Muscle layer of colon (tissue), 2 donors: ENCODE data around the gene SYNJ1.
"Not testable (repeated sequence)": the region's sequence is repeated elsewhere in the genome, so short reads cannot be mapped to it uniquely, and the experiment has no call there.

Experiments
- H3K27ac ChIP-seq: one replicate; pipeline ENCODE4 v1.7.0; 2013; ENCODE audit warnings: low read depth, mild to moderate bottlenecking, low read length, moderate library complexity
- H3K27me3 ChIP-seq, 2 donors: one replicate each; pipeline ENCODE4 v1.7.0; 2013; ENCODE audit warnings: low read length in 2 of 2, mild to moderate bottlenecking in 2 of 2; ENCODE audit not compliant: insufficient read depth in 2 of 2, control insufficient read depth in 1 of 2
- H3K36me3 ChIP-seq: one replicate; pipeline ENCODE4 v1.7.0; 2013; ENCODE audit warnings: mild to moderate bottlenecking, low read length; ENCODE audit not compliant: insufficient read depth
- H3K4me1 ChIP-seq: one replicate; pipeline ENCODE4 v1.7.0; 2013; ENCODE audit warnings: mild to moderate bottlenecking, low read length; ENCODE audit not compliant: insufficient read depth
- H3K4me3 ChIP-seq, 2 donors: one replicate each; pipeline ENCODE4 v1.7.0; 2013; ENCODE audit warnings: low read length in 2 of 2, low read depth in 1 of 2, mild to moderate bottlenecking in 1 of 2, moderate library complexity in 1 of 2
- H3K9ac ChIP-seq: one replicate; pipeline ENCODE4 v1.7.0; 2013; ENCODE audit warnings: low read length
- H3K9me3 ChIP-seq: one replicate; pipeline ENCODE4 v1.7.0; 2013; ENCODE audit warnings: mild to moderate bottlenecking, low read length
- donor health status: abdominal sarcoma.
- donor health status: Adenocarcinoma of cecum.

SYNJ1 gene

DNA sequence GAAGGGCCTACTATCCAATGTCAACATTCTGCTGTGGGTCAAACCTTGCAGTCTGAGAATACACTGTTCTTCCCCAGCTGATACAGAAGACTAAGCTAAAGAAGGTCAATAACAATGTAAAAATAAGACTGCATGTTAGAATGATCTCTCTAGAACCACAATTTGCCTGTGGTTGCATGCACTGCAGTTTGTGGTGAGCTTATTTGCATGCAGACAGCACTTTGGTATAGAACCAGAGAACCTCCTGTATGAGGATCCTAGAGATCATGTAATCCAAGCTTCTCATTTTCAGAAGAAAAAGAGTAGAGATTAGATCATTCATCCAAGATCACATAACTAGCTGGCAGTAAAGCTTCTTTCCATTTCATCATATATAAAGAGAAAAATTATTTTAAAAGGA, 15.8 kb downstream of the SYNJ1 start:
- Histone ChIP-seq H3K9ac (no peak overlapping the region), H3K4me1 (no peaks in the 10 kb centered on the region), H3K27me3 (no peaks in the 10 kb centered on the region), H3K9me3 (no peaks in the 10 kb centered on the region), H3K4me3 (no peak overlapping the region), H3K36me3 (no peaks in the 10 kb centered on the region), H3K27ac (no peak overlapping the region)

DNA sequence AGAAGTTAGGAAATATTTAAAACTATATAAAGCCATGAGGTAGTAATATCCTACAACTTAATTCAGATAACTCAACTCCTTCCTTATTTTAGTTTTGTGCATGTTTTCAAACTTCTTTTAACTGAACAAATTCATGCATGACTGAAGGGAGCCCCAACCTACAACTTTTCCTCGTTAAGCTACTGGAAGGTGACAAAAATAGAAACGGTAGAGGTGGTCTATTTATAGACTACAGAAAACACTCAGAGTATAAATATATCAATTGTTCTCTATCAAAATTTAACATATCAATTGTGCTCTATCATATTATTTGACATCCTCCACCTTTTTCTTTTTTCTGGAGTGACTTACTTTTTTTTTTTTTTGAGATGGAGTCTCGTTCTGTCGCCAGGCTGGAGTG, 16.8 kb downstream of the SYNJ1 start:
- no peaks in the 10 kb centered on the region for H3K27me3 ChIP-seq
- no peaks in the 10 kb centered on the region for H3K36me3 ChIP-seq
- H3K27ac ChIP-seq: no peak overlapping the region
- no peaks in the 10 kb centered on the region for H3K9me3 ChIP-seq
- no peak overlapping the region for H3K4me3 ChIP-seq
- H3K4me1 ChIP-seq: no peaks in the 10 kb centered on the region
- no peak overlapping the region for H3K9ac ChIP-seq

DNA sequence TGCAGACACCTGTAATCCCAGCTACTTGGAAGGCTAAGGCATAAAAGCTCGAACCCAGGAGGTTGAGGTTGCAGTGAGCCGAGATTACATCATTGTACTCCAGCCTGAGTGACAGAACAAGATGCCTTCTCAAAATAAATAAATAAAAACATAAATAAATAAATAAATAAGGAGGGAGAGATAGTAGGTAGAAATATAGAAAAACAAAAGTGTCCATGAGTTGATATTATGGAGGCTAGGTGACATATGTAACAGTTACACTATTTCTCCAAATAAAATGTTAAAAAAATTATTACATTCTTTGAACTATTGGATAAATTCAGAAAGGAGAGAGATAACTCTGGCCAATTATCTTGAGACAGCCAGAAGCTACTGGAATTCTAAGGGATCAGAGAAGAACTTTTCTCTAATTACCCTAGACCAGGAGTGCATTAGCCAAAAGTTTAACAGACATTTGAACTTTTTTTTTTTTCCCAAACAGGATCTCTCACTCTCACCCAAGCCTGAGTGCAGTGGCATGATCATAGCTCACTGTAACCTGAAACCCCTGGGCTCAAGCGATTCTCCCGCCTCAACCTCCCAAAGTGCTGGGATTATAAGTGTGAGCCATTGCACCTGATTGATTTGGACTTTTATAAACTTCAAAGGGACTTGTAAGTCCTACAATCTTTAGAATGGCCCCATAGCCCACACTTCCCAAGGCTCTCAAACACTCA, 17.6 kb downstream of the SYNJ1 start:
- no peaks in the 10 kb centered on the region for H3K27me3 ChIP-seq
- no peak overlapping the region for H3K27ac ChIP-seq
- H3K9ac ChIP-seq: no peak overlapping the region
- no peak overlapping the region for H3K4me3 ChIP-seq
- H3K36me3 ChIP-seq: no peaks in the 10 kb centered on the region
- no peaks in the 10 kb centered on the region for H3K4me1 ChIP-seq
- H3K9me3 ChIP-seq: no peaks in the 10 kb centered on the region

DNA sequence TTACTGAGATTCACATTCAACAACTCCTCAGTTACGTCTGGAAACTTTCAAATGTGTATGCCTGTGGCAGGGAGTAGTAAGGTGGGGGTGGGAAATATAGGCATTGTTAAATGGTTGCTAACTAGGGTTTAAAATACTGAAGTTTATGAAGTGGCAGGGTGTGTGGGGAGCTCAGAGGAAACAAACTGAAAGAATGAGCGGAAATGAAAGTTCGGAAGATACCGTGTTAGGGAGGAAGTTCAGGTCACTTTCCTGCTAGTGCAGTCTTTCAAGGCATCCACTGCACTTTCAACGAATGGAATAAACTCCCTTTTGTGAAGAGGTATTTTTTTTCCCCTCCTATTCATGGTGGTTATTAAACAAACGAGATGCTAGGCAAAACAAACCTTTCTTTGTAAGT, 19.7 kb downstream of the SYNJ1 start:
- Histone ChIP-seq H3K9ac (no peak overlapping the region), H3K27ac (no peak overlapping the region), H3K4me1 (no peaks in the 10 kb centered on the region), H3K27me3 (no peaks in the 10 kb centered on the region), H3K4me3 (no peak overlapping the region), H3K9me3 (no peaks in the 10 kb centered on the region), H3K36me3 (no peaks in the 10 kb centered on the region)

DNA sequence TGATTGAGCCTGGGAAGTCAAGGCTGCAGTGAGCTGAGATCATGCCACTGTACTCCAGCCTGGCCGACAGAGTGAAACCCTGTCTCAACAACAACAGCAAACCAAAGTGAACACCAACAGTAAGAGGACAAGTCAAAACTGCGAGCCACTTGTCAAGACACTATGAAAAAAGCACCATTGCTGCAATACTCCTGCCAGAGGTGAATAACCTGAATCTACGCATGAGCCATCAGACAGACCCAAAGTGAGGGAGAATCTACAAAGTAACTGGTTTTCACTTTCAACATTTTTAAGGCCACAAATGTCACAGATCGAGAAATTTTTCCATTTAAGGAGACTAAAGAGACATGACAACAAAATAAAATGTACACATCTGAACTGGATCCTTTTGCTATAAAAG, 21.9 kb downstream of the SYNJ1 start:
- no peak overlapping the region for H3K27ac ChIP-seq
- no peak overlapping the region for H3K4me3 ChIP-seq
- H3K9me3 ChIP-seq: no peaks in the 10 kb centered on the region
- H3K9ac ChIP-seq: no peak overlapping the region
- no peaks in the 10 kb centered on the region for H3K4me1 ChIP-seq
- no peaks in the 10 kb centered on the region for H3K27me3 ChIP-seq
- H3K36me3 ChIP-seq: no peaks in the 10 kb centered on the region

DNA sequence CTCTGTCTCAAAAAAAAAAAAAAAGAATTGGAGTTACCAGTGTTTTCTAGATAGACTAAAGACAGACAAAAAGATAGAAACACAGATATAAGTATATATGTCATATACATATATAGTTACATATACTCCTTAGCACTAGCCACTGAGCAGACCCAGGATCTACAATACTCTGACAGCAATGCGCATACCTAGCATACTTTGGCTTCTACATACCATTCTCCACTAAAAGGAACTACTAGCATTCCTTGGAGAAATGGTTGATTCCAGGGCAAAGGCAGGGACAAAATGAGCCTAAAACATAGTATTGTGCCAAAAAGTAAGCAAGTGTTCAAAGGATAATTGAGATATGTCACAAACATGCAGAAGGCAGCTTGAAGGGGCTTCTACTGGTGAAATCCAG, 22.7 kb downstream of the SYNJ1 start:
- H3K36me3 ChIP-seq: no peaks in the 10 kb centered on the region
- H3K9ac ChIP-seq: no peak overlapping the region
- H3K27ac ChIP-seq: no peak overlapping the region
- no peaks in the 10 kb centered on the region for H3K27me3 ChIP-seq
- H3K9me3 ChIP-seq: no peaks in the 10 kb centered on the region
- no peaks in the 10 kb centered on the region for H3K4me1 ChIP-seq
- H3K4me3 ChIP-seq: no peak overlapping the region

DNA sequence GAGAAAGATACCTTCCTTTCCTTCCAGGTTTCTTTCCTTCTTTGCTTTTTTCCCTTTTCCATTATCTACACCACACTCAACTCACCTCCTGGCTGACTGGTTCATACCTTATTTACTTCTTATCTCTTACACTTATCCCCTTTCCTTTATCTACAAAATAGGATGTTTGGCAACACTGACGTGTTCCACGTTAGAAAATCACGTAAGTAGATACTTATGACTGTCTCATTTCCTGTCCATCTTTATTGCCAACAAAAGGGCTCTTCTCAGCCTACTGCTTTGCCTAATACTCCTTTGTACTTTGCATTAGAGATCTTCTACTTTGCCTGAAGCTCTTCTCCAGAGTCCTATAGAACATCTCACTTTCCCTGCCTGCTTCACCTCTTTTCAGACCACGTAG, 25.1 kb downstream of the SYNJ1 start:
- Histone ChIP-seq H3K4me3 (no peak overlapping the region), H3K27ac (no peak overlapping the region), H3K27me3 (no peaks in the 10 kb centered on the region), H3K4me1 (no peaks in the 10 kb centered on the region), H3K9me3 (no peaks in the 10 kb centered on the region), H3K9ac (no peak overlapping the region), H3K36me3 (peaks cover 8% of the 10 kb centered on the region)

DNA sequence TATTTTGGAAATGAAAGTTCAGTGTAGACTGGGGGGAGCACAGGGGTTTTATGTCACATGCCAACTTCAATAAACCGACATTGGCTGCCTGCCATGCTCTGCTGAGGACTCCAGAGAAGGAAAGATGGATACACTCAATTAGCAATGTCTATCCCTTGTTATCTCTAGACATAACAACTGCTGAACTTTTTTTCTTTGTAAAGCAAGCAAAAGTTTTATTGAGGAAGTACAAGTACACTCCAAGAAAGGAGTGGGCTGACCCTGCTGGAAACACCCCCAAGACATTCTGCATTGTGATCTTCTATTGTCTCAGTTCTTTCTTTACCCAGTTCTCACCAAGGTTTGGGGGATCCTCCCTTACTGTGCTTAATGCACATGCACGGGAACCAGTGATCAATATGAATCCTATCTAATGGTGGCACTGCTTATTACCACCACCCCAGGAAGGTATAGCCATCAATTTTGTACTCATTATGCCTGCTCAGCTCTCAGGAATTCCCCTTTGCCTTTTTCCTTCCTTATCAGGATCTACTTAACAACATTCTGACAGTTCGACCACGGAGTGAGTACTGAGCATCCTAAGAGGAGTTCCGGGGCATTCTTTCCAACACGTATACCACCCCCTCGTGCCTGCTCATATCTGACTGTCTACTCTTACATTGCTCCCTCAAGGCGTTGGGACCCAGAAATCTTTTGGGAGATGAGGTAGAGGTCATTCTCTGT, 28.7 kb downstream of the SYNJ1 start:
- Histone ChIP-seq H3K27me3 (no peaks in the 10 kb centered on the region), H3K9me3 (no peaks in the 10 kb centered on the region), H3K4me1 (no peaks in the 10 kb centered on the region), H3K4me3 (no peak overlapping the region), H3K27ac (no peak overlapping the region), H3K36me3 (peaks cover 8% of the 10 kb centered on the region), H3K9ac (no peak overlapping the region)

DNA sequence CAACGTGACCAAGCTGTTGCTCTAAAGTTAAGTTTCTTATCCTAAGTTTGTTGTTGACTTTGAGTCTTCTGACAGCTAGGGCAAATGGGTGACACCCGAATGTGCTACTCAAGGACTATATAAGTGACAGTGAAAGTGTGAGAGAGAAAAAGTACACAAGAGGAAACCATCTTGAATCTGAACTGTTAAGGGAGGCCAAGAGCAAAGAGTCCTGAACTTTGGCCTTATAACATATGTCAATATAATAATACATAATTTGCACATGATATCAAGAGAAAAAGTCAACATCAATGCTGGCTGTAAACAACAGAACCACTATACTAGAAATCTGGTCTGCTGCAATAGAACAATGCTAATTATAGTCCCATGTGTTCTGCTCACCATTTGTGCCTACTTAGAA, 29.5 kb downstream of the SYNJ1 start:
- Histone ChIP-seq H3K27me3 (no peaks in the 10 kb centered on the region), H3K4me3 (no peak overlapping the region), H3K4me1 (no peaks in the 10 kb centered on the region), H3K9ac (no peak overlapping the region), H3K36me3 (peaks cover 8% of the 10 kb centered on the region), H3K9me3 (no peaks in the 10 kb centered on the region), H3K27ac (no peak overlapping the region)

DNA sequence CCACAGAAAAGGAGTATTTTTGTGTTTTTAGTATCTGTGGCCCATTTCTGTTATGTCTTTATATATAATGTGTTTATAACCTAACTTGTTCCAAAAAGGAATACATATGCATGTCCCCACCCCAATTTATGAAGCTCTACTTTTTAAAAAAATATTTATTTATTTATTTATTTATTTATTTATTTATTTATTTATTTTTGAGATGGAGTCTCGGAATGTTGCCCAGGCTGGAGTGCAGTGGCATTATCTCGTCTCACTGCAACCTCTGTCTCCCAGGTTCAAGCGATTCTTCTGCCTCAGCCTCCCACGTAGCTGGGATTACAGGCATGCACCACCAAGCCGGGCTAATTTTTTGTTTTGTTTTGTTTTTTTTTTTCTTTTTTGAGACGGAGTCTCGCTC, 32.3 kb downstream of the SYNJ1 start:
- not testable (repeated sequence) for H3K27me3 ChIP-seq, H3K27ac ChIP-seq, H3K9ac ChIP-seq, H3K36me3 ChIP-seq, H3K4me3 ChIP-seq, H3K9me3 ChIP-seq, H3K4me1 ChIP-seq

DNA sequence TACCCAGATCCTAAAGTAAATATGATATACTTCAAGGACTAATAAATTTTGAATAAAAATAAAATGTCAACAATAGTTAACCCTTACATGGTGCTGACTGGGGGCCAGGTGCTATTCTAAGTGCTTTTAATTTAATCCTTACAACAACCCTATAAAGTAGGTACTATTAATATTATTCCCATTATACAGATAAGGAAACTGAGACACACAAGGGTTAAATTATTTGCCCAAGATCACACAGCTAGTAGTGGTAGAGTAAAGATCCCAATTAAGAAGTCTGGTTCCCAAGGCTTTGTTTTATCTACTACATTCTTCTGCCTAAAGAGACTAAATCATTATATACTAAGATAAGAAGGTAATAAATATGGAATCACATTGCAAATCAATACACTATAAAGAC, 34.2 kb downstream of the SYNJ1 start:
- no peak overlapping the region for H3K4me3 ChIP-seq
- no peaks in the 10 kb centered on the region for H3K4me1 ChIP-seq
- H3K36me3 ChIP-seq: no peaks in the 10 kb centered on the region
- no peaks in the 10 kb centered on the region for H3K27me3 ChIP-seq
- H3K27ac ChIP-seq: no peak overlapping the region
- H3K9ac ChIP-seq: no peak overlapping the region
- H3K9me3 ChIP-seq: no peaks in the 10 kb centered on the region

DNA sequence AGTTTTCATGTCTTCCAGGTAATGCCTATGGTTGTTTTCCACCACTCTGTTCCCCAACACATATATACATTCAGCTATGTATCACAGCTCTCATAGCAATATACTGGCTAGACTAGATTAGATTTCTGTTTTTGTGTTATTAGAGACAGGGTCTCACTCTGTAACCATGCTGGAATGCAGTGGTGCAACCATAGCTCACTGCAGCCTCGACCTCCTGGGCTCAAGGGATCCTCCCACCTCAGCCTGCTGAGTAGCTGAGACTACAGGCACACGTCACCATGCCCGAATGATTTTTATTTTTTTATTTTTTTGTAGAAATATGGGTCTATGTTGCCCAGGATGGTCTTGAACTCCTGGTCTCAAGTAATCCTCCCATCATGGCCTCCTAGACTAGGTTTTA, 37.7 kb downstream of the SYNJ1 start:
- H3K4me1 ChIP-seq: no peaks in the 10 kb centered on the region

More for the DNA sequence above, 37.7 kb downstream of the SYNJ1 start:
- no peaks in the 10 kb centered on the region for H3K27me3 ChIP-seq
- H3K9ac ChIP-seq: no peak overlapping the region
- H3K36me3 ChIP-seq: no peaks in the 10 kb centered on the region
- no peak overlapping the region for H3K27ac ChIP-seq
- no peak overlapping the region for H3K4me3 ChIP-seq
- no peaks in the 10 kb centered on the region for H3K9me3 ChIP-seq
